ENCODE data around the gene MSI2. TPM values are rescaled to one million over a fixed set of nuclear protein-coding genes. Genes with fewer than 3 reads are reported as not detected.

The MSI2 gene
- total RNA-seq (100 to 1,000 TPM in 7 of 9 donors, 10 to 100 TPM in 2; 62.6 to 411 (median 175) TPM), polyA plus RNA-seq (100 to 1,000 TPM in 1 of 3 donors, 10 to 100 TPM in 2; 32.6 to 360 (median 36.7) TPM)
- long read RNA-seq, donor 1, full-length matches to known transcripts: 36 of 54 reads
- long read RNA-seq, donor 1, partial matches to known transcripts: 18 of 54 reads
- long read RNA-seq, donor 1, other reads (novel, unspliced or antisense): 0 of 54 reads
- long read RNA-seq, donor 2, full-length matches to known transcripts: 25 of 50 reads
- long read RNA-seq, donor 2, partial matches to known transcripts: 25 of 50 reads
- long read RNA-seq, donor 2, other reads (novel, unspliced or antisense): 0 of 50 reads
- long read RNA-seq, donor 3, full-length matches to known transcripts: 27 of 45 reads
- long read RNA-seq, donor 3, partial matches to known transcripts: 13 of 45 reads
- long read RNA-seq, donor 3, other reads (novel, unspliced or antisense): 5 of 45 reads
- long read RNA-seq, donor 4, partial matches to known transcripts: 3 of 13 reads
- long read RNA-seq, donor 4, other reads (novel, unspliced or antisense): 9 of 13 reads
- long read RNA-seq, donor 5, full-length matches to known transcripts: 4 of 25 reads
- long read RNA-seq, donor 5, partial matches to known transcripts: 3 of 25 reads
- long read RNA-seq, donor 5, other reads (novel, unspliced or antisense): 18 of 25 reads
- long read RNA-seq, donor 6, partial matches to known transcripts: 4 of 21 reads
- long read RNA-seq, donor 6, other reads (novel, unspliced or antisense): 16 of 21 reads
- long read RNA-seq, donor 7, full-length matches to known transcripts: 20 of 20 reads
- long read RNA-seq, donor 7, partial matches to known transcripts: 0 of 20 reads
- long read RNA-seq, donor 7, other reads (novel, unspliced or antisense): 0 of 20 reads
- long read RNA-seq, donor 8, full-length matches to known transcripts: 36 of 60 reads
- long read RNA-seq, donor 8, partial matches to known transcripts: 24 of 60 reads
- long read RNA-seq, donor 8, other reads (novel, unspliced or antisense): 0 of 60 reads
- long read RNA-seq, donor 9, full-length matches to known transcripts: 13 of 174 reads
- long read RNA-seq, donor 9, partial matches to known transcripts: 161 of 174 reads
- long read RNA-seq, donor 9, other reads (novel, unspliced or antisense): 0 of 174 reads
- long read RNA-seq, donor 10, full-length matches to known transcripts: 19 of 24 reads
- long read RNA-seq, donor 10, partial matches to known transcripts: 5 of 24 reads
- long read RNA-seq, donor 10, other reads (novel, unspliced or antisense): 0 of 24 reads

GRCh38 chr17:57255776-57256681 lies at the start of gene MSI2:
Gene MSI2, plus strand, starts transcription at chr17:57256523. Its CDS starts 220 bp downstream, at chr17:57256743.
- no peaks in the 10 kb centered on the region for H3K27me3 ChIP-seq
- peak; percentile 94 to 98 (median 96) for DNase-seq
- TF ChIP-seq CTCF (IDR thresholded peaks at IDR 0.05) (peak in 1 of 6 experiments; percentile 7), POLR2A (IDR thresholded peaks at IDR 0.05) (peak in 1 of 2 donors; percentile 81)
- no peaks in the 10 kb centered on the region for H3K36me3 ChIP-seq (replicated peaks in 1 of 2)
- intact Hi-C loops (cut with DNase I): no loop called here
- peak within 1 kb of the TSS; percentile 92 to 100 (median 99) for H3K27ac ChIP-seq
- peak within 1 kb of the TSS; percentile 36 to 86 (median 74) for H3K4me3 ChIP-seq
- no peaks in the 10 kb centered on the region for H3K9me3 ChIP-seq (replicated peaks in 1 of 3)
- 0 to 2% (median 1%) methylated on average over 17 to 87 of the region's 88 CpGs for WGBS, 4 donors
- H3K4me1 ChIP-seq (replicated peaks in 1 of 2): peaks cover 0 to 32% of the 10 kb centered on the region in 2 donors

- Histone ChIP-seq H3K4me1 (replicated peaks in 1 of 2) (no peaks in the 10 kb centered on the region), H3K27me3 (no peaks in the 10 kb centered on the region), H3K9me3 (replicated peaks in 1 of 3) (peaks cover 0 to 6% (median 0%) of the 10 kb centered on the region in 3 donors), H3K36me3 (replicated peaks in 1 of 2) (no peaks in the 10 kb centered on the region), H3K4me3 (no peak overlapping the region), H3K27ac (no peak overlapping the region)
- no peak for DNase-seq
- WGBS, 4 donors: 92 to 98% (median 95%) methylated on average over 1 of the region's 1 CpG
- TF ChIP-seq POLR2A (IDR thresholded peaks at IDR 0.05) (no peak), CTCF (IDR thresholded peaks at IDR 0.05) (no peak)
- intact Hi-C loops (cut with DNase I): no loop called here
These were observed 49.4 kb upstream of the MSI2 start for GRCh38 chr17:57206928-57207327.

- 81 to 93% (median 86%) methylated on average over 2 of the region's 2 CpGs for WGBS, 4 donors
- Histone ChIP-seq H3K4me3 (no peak overlapping the region), H3K27me3 (no peaks in the 10 kb centered on the region), H3K27ac (no peak overlapping the region), H3K4me1 (replicated peaks in 1 of 2) (no peaks in the 10 kb centered on the region), H3K9me3 (replicated peaks in 1 of 3) (peaks cover 0 to 6% (median 0%) of the 10 kb centered on the region in 3 donors), H3K36me3 (replicated peaks in 1 of 2) (no peaks in the 10 kb centered on the region)
- DNase-seq: no peak
- TF ChIP-seq POLR2A (IDR thresholded peaks at IDR 0.05) (no peak), CTCF (IDR thresholded peaks at IDR 0.05) (no peak)
- intact Hi-C loops (cut with DNase I): no loop called here
These were observed 48.9 kb upstream of the MSI2 start for GRCh38 chr17:57207396-57207795.

Data from adrenal gland (tissue), 19 donors.